M059J (cell line): ENCODE data around the gene SETBP1. TPM values are rescaled to one million over a fixed set of nuclear protein-coding genes. Genes with fewer than 3 reads are reported as not detected.

Experiments used
- DNase-seq: peaks from one replicate; pipeline ENCODE4 v3.0.0-alpha.2; 2012; ENCODE audit warnings: low read depth
- total RNA-seq: library from RNA; depleted of rRNA; stranded (reverse); fragments of >200 nt; shearing (Covaris generic); gene quantifications from 2 replicates; pipeline ENCODE4 v1.2.3, GENCODE V29; 2014

SETBP1 gene
- total RNA-seq, 1 experiment from 2014 or later = 4.1 TPM

DNA sequence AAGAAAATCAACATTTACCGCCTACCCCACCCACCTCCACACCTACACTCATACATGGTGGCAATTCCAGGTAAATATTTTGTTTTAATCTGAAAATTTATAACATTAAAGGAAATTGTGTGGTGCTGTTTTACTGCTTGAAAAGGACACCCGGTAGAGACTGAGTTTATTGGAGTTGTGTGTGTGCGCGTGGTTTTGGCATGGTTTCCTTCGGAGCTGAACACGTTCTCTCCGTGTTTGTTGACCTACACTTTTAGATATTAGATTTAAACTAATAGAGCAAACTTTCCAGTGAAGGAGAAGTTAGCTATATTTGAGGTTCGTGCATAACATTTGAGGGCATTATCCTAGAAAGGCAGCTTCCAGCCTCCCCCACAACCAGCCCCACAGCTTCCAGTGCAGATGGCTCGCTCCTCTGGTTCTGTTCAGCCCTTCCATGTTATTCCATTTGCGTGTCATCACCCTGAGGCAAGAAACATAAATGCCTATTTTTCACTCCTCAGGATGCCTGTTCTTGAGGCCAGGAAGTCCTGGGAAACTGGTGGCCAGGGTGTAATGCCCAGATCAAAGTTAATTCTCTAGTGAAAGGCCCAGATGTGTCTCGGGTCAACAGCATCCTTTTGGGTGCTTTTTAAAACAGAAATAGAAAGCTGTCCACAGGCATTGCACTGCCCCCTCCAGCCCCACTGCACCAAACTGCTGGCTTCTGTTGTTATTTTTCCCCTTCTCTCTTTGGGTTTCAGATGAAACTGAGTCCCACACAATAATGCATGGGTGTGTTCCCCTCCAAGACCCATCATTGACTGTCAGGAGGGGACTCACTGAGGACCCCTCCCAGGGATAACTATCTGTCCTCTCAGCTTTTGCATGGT is 190.2 kb downstream of the SETBP1 start:
- peak; percentile 30 for DNase-seq

DNA sequence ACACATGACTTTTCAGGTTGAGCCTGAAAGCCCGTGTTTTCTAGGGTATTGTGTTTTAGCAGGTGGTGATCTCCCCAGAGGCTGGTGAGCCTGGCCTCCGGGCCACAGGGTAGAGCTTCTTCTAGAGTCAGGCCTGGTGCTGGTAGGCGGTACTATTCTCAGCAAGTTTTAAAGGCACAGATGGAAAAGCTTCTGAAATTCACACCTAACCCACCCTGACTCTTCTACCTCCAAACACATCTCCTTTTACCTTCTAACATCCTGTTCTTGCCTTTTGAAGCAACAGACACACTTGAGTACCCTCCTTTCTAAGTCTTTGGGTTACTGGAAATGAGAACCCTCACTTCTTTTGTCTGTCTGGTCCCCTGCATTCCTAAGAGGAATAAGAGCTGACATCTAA is 191.1 kb downstream of the SETBP1 start:
- no peak for DNase-seq

DNA sequence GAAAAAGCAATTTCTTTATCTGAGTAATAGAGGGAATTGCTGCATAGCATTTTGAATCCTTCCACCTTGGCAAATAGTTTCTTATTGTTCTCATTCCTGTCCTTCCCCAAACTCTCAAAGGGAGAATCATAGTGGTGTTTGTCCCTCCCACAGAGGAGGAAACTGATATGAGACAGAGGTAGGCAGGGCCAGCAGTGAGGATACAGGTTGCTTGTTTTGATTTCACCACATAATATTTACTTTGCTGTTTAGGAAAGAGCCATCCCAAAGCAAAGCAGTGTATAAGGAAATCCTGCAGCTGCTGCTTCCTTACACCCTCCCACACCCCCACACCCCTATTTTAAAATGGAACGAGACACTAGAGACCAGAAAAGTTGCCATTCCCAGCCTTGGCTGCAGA is 195.3 kb downstream of the SETBP1 start:
- DNase-seq = no peak

DNA sequence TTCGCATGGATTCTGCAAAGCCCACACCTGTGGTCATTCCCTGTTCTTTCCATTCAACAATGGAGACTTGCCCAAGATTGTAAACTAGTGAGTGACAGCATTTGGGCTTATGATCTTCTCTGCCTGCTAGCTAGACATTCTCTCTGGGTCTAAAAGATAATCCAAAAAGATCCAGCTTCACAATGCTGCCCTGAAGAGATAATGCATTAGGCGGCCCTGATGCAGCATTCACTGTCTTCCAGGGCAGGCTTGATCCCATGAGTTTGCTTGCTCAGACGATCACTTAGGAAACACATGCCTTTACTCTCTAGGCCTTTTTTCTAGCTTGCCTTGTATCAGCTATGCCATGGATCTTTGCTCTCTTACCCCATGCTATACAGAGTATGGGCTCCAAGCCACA is 196.1 kb downstream of the SETBP1 start:
- DNase-seq = no peak

DNA sequence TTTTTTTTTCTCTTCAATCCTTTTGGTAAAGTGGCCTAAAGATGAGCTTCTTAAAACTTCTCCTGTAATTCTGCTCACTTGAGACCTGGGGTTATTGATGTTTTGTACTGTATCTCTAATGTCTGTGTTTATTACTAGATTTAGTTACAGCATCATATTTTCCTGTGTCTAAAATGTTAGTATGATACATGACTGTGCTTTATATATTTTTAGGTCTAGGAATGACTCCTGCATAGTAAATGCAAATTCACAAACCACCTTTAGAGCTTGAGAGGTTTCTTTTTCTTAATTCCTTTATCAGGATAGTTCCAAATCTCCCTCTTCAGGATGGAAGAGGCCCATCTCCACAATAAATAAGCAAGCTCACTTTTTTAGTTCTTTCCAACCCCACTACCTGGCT is 197.6 kb downstream of the SETBP1 start:
- no peak for DNase-seq

DNA sequence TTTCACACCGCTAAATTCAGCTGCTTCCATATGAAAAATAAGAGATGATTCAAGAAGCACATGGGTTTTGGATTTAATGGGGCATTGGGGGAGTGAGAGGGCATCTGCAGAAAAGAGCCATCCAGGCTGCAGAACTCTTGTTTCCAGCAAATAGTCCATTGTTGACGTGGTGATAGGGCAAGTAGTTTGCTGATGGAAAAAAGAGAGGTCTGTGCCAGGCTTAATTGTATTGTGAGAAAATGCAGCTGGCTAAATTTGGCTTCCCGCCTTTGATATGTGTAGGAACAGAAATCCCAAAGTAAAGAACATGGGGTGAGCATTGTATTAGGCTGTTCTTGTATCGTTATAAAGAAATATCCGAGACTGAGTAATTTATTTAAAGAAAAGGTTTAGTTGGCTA is 199.5 kb downstream of the SETBP1 start:
- DNase-seq = no peak

DNA sequence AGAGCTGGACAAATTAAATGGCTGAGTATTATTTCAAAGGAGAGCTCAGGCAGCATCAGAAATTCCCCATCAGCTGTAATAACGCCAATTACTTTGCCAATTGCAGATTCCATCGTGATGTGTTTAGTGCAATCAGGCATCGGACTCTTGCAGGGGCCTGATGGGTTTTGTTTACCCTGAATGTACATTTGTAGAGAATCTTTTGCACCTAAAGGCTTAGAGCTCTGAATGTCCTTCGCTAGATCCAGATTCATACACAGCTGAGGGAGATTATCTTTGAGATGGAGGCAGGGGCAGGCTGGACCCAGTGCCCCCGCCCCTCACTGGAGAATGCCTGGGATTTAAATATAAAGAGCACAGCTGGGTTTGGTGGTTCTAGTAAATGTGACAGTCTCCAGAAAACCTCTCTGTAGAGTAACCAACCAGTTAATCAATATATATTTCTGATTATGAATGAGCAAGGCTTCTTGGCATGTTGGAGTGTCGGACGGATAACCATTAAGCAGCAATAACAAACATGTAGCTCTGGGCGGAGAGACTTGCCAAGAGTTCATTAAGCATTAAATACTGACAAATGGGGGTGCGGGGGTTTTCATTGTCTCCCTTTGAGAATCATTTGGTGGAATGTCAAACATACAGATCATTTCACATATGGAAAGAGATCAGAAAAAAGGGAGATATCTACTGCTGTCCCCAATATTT is 200.9 kb downstream of the SETBP1 start:
- DNase-seq = no peak

DNA sequence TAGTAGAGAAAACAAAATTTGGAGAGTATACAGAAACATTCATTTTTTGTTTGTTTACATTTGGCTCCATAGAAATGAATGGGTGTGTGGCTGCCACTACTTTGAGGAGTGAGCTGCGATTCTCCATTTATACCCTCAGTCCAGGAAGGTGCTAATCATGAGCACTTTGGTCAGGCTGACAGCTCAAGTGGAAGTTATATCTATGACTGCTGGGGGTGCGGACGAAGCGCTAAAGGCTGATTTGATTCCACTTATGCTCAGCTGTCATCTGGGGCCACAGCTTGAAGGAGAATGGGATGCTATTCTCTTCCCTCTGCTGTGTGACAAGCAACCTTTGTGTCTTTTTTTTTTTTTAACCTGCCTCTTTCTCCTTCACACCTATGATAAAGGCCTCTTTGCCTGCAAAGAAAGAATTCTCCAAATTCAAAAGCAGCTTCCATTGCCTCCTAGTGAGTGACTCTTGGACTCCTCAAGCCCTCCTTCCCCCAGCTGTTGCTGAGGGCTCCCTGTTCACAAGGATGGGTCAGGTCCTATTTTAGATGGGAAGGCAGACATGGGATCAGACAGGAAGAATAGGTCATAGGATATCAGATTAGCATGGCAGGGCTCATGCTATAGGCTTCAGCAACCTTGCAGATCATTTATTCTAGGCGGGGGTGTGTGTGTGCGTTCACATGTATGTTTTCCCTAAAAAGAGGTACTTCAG is 201.6 kb downstream of the SETBP1 start:
- no peak for DNase-seq

DNA sequence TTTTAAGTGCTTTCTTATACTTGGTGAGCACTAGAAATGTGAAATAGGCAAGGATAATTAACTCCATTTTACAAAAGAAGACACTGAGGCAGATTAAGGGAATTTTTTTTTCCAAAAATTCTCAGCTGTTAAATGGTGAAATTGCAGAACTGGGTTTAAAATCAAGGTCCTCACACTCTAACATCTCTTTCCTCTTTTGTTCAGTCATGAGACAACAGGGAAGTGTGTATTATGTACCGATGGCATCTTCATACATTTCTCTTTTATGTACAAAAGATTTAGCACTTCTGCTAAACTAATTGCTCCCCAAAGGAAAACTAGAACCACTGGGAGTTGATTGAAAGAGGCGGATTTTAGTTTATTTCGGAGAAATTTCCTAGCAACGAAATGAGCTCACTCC is 203.0 kb downstream of the SETBP1 start:
- no peak for DNase-seq

DNA sequence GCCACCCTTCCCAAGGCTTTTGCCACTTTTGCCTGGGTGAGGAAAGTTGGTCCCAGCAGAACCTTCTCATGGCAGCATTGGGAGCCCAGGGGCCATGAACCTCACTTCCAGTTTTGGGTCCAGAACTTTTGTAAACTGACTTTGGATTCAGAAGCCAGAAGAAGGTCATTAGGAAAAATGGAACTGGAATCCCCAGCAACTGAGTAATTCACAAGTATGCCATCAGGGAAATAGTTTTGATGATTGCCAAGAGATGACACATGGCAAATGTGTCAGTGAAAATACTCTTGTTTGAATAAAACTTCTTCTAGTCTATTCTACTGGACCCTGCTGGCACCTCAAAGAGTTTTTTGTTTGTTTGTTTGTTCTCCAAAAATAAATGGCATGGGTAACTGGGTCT is 203.7 kb downstream of the SETBP1 start:
- DNase-seq = peak; percentile 51

DNA sequence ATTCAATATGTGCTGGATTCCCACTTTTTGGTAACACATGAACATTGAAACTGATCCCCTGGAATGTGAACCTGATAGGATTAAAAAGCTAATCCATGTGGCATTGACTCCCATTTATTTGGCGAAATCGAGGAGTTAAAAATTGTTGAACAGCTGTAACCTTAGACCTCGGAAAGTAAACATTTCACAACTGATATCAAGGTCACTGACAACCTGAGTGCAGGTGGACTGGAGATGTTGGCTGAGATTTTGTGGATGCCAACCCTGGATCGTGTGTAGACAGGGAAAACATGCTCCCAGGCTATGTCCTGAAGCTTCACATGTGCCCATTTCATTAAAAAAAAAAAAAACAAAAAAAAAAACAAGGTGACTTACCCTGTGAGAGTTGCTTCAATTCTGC is 204.8 kb downstream of the SETBP1 start:
- DNase-seq = no peak

DNA sequence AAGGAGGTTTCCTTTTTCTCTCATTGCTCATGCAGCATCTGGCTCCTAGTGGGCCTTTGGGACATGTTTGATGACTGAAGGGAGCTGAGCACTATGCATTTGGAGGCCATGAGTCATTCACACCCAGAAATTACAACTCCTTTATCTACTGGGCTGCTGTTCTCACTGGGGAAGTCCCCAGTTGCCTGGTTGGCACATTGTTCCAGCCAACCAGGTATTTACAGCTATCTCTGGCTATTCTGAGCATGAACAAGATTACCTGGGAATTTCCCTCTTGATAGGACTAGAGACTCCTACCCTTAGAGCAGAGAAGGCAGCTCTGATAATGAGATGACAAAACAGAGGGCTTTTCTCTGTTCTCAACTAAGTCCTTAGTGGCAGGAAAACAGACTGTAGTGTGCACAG is 206.5 kb downstream of the SETBP1 start:
- DNase-seq = peak; percentile 75

DNA sequence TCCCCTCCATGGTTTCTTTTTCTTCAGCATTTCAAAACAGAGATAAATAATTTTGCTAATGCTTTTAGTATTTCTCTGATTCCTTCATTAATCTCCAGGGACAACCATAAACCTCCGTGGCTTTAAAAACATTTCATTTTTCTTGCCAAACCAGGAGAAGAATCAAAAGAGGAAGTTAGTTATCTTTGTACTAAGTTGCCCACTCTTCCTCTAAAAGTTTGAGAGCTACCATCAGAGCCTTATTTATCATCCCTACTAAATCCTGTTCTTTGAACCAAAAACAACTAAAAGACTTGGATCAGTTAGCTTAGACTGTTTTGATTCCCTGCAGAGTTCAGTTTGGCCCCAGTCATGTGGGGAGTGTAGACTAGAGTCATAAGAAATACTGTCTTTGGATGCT is 208.4 kb downstream of the SETBP1 start:
- DNase-seq = no peak

DNA sequence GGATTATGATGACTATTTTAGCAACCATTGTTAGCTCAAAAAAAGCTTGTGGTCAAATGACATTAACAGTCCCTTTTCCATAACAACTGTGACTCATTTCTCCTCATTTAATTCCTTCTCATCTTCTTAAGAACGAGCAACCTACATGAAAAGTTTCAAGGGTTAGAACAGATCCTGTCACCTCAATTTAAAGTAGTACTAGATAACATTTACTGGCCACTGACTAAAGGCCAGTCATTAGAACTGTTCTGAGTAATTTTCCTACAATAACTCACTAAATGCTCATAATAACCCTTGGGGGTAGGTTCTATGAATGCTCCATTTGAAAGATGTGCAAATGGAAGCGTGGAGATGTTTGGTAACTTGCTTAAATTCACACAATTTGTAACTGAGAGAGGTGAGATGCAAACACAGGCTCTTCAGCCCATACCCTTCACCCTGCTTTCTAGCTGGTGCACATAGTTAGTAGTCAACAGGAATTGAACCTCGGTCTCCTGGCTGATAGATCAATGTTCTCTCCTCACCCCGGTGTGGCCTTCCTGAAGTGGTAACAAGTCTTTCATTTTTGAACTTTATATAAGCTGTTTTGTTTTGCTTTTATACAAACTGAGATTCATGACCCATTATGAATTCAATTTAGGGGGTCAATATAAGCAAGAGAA is 212.5 kb downstream of the SETBP1 start:
- peak; percentile 72 for DNase-seq

DNA sequence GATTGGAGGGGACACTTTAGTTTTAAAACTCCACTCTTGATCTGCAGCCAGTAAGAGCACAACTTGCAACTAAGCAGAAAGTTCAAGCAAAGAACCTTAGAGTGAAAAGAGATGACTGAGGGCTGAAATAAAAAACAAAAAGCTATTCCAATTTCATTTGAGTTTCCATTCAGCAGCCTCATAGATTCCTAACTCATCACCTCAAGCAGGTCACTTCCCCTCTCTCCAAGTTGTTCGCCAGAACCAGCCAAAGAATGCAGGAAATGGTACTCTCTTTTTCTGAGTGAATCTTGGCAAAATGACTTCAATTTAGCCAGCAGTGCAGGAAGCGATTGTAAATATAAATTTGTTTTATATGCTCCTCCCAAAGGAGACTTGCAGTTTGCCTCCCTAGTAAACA is 213.3 kb downstream of the SETBP1 start:
- peak; percentile 44 for DNase-seq

DNA sequence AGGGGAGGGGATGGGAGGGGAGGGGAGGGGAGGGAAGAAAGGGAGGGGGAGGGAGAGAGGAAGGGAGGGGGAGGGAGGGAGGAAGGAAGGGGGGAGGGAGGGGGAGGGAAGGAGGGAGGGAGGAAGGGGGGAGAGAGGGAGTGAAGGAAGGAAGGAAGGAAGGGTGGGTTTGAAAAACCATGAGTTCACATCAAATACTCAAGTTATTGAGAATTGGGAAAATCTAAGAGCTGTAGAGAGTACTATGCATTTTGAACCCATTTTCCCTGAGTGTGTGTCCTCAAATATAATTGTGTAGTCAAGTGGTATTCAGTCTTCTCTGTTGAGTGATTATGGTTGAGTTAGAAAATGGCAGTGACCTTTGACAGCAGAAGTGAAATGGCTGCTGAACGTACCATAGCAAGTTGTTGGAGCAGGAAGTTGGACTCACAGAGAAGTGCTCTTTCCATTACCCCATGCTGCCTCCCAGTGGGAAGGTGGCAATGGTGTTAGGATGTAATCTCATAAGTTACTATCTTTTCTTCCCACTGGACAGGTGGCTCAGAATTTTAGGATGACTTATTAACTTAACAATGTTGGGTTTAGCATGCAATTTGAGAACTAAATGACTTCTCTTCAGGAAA is 214.6 kb downstream of the SETBP1 start:
- DNase-seq = peak; percentile 74

DNA sequence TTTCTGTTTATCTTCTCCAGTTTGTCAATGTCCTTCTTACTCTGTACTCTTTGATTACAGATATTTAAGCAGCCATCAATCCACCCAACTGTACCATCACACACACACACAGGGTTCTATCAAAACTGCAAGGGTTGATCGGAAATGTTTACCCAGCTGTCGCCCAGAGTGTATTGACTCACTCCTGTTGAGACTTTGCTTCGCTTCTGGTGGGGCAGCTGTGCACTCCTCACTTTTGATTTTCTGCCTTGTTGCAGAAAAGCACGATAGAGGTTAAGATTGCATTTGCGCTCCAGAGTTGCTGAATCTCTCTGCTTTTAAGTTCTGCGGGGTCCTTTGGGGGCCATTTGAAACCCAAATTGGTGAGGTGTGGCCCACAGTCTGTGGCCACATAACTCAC is 216.2 kb downstream of the SETBP1 start:
- no peak for DNase-seq

DNA sequence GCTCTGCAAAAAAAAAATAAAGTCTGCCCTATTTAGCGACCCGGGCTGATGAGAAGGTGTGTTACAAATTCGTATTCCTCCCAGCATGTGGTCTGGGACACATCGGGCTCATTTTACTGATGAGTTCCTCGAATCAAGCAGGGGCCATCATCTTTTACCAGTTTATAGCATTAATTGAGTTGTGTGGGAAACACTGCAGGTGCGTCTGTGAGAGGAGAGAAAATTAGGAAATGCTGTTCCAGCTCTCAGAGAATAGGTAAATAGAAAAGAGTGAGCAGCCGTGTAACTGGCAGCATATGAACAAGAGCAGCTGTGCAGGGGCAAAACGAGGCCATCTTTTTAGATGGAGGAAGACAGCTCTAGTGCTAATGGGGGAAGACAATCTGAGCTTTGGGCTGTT is 216.7 kb downstream of the SETBP1 start:
- no peak for DNase-seq

DNA sequence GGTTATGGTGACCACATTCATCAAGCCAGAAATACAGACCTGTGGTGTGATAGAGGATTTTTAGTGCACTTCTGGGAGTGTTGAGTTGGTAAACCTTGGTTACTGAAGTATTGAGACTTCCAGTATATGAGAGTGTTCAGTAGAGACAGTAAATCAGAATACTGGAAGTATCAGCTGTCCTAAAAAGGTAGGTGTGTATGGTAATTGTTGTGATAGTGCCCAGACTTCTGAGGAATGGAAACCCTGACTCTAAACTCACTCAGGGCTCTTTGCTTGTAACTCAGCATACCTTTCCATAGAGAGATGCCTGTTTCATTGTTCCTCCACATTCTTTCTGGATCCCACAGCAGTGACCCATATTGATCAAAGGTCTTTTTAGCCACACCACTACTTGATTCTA is 217.1 kb downstream of the SETBP1 start:
- DNase-seq = no peak

DNA sequence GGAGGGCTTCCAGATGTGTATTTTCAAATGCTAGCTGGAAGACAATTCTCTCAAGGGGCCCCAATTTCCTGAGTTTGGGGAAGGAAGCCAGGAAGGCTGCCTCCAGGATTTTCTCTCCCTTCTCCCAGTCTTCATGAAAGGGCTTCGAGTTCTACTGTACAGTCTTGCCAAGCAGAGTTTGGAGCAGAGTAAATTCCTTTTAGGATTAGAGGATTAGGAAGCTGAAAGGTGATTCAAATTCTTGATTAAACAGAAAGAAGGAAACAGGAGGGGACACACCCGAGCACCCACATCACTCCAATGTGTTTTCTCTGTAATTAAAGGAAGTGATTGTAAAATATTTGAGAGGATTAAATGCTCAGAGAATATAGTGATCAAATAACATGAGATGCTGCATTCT is 217.8 kb downstream of the SETBP1 start:
- no peak for DNase-seq

DNA sequence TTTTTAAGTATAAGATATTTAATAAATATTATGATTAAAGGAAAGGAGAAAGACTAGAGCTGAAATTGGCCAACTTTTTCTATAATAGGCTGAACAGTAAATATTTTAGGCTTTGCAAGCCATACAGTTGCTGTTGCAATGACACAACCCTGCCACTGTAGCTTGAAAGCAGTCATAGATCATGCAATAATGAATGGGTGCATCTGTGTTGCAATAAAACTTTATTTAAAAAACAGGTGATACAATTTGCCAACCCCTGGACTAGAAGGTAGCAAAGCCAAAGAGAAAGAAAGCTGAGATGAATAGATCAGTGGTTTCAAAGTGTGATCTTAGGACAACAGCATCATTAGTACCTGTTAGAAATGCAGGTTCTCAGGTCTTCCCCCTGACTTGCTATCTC is 219.1 kb downstream of the SETBP1 start:
- no peak for DNase-seq

DNA sequence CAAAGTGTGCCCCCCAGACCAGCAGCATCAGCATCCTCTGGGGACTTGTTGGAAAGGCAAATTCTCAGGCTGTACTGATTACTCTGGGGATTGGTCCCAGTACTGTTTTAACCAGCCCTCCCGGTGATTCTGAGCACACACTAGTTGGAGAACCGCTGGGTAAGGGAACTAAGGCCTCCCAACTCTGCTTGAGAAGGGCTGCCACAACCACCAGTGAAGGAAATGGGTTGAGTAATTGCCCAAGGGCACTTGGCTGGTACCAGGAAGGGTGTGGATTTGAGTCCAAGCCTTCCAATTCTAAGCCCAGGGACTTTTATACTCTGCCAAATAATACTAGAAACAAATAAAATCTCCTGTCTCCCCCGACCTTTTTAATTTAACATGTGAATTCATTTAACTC is 219.9 kb downstream of the SETBP1 start:
- peak; percentile 32 for DNase-seq
